ENCODE results near the gene TMIGD1.
A peak's percentile ranks its signal among the peaks of the same experiment; 100 is the strongest.

Gene TMIGD1, protein sequence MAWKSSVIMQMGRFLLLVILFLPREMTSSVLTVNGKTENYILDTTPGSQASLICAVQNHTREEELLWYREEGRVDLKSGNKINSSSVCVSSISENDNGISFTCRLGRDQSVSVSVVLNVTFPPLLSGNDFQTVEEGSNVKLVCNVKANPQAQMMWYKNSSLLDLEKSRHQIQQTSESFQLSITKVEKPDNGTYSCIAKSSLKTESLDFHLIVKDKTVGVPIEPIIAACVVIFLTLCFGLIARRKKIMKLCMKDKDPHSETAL

DNA sequence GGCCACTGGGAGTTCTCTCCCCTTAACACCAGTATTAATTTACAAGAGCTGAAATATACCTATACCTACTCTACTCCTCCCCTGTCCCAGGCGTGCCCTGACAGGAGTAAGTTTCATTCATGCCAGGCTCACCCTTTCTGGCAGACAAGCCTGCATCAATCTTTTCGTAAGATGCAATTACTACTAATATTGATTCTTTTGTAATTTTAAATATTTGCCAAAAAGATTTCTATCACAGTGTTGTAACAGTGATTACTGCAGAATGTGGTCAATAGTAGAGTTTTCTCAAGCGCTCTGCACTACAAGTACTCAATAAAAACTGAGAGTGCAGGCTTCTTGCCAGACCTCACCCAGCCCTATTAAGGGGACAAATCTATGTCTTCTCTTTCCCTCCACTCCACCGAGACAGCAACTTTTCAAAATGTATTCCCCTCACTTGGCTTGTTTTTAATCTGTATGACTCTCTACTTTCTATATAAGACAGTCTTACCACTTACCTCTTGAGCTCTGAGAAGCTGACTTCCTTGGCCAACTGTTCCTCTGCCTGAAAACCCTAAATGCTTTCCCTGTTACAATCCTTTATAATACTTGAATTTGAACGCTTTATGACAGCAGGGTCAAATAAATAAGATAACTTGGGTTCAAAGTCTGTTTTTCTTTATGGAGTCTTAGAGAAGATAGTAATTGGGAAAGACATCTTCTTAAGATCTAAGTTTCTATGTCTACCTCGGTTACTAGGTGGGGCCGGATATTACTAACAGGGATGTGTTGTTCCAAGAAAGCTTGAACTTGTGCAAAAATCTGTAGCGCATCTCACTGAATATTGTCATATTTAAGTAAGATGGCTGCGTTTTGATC, at the start of gene TMIGD1:
TSS of gene TMIGD1 (minus strand) at position 555 of the 858 bp plus-strand sequence. CDS start 1,924 bp downstream, outside the sequence.
- no peak for DNase-seq

DNA sequence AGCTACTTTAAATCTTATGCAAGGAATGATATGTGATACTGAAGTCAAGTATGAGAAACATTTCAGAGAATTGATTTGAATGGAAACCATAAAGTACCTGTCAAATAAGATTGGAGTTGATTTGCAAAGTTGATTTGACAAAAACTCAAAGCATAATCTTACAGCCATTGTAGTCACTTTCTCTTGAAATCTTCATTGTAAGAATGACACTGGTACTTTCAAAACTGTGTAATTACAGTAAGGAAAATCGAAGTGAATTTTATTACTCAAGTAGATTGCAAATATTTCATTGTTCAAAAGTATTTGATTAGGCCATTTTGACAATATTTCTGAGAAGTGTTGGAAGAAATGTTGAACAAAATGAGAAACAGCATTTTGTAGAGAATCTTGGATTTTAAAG, 48.5 kb upstream of the TMIGD1 start:
- no peak for DNase-seq

DNA sequence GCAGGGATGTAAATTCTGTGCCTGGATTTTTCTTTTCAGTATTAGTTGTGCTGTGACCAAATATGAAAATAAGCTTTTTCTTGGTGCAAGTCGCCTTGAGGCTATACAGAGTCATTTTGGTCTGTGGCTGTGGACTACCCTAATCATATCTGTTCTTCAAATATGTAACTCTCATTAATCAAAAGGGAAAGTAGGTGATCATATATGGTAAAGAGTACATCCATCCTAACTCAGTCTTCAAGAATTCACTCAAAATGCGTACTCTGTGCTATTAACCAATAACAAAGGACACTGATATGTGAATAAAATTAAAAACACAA, 47.4 kb upstream of the TMIGD1 start:
- DNase-seq = no peak

DNA sequence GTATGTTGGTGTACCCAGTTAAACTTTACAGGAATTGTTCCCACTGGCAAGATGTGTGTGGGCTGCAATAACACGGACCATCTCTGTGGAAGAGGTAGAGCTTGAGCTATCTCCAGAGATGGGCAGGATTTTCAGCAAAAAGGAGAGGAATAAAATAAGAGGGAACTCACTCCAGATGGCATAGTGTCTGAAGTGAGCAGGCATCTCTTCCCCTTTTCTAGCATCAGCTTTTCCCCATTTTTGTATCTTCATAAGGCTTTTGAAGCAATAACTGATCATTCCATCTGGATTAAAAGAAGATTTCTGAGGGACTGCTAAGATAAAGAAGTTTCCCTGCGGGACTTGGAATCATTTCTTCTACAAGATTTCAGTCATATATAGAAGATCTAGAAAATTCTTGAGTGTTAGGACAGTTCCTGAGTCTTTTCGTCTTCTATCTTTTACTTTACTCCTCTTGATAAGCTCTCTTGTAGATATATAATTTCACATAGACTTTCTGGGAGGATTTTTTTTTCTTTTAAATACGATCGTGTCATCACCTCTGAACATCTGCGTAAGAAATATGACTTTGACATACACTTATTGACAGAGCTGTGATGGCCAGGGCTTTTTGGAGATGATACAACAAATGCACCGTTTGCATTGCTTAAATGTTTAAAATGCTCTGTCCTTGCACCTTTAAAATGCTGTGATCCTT, 46.9 kb upstream of the TMIGD1 start:
- no peak for DNase-seq

DNA sequence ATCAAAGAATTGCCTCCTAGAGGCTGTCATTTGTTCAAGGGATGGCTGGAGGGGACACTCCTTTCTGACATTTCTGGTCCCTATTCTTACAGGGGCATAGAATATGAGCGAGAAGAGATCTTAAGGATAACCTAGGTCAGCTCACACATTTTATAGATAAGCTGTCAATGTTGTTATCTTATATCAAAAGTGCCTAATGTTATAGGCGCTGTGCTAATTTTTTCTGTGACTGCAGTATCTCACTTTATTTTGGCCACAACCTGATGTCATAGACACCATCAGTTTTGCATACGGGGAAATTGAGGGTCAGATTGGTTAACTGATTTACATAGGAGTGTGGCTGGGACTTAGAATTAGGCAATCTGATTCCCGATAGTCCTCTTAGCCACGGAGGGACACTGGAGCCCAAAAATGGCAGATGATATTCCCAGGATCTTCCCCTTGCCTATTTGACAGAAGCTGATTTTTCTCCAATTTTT, 46.1 kb upstream of the TMIGD1 start:
- DNase-seq = no peak

DNA sequence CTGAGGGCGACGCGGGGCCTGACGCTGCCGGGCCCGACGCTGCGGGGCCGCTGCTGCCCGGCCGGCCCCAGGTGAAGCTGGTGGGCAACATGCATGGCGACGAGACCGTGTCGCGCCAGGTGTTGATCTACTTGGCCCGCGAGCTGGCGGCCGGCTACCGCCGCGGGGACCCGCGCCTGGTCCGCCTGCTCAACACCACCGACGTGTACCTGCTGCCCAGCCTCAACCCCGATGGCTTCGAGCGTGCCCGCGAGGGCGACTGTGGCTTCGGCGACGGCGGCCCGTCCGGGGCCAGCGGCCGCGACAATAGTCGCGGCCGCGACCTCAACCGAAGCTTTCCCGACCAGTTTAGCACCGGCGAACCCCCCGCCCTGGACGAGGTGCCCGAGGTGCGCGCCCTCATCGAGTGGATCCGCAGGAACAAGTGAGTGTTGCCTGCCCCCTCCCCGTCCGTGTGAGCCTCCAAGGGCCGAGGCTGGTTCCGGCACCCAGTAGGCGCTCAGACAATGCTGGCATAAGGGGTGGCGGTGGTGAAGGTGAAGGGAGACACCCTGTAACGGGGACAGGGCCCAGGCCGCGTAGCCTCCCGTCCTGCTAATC, 45.5 kb upstream of the TMIGD1 start:
- no peak for DNase-seq

DNA sequence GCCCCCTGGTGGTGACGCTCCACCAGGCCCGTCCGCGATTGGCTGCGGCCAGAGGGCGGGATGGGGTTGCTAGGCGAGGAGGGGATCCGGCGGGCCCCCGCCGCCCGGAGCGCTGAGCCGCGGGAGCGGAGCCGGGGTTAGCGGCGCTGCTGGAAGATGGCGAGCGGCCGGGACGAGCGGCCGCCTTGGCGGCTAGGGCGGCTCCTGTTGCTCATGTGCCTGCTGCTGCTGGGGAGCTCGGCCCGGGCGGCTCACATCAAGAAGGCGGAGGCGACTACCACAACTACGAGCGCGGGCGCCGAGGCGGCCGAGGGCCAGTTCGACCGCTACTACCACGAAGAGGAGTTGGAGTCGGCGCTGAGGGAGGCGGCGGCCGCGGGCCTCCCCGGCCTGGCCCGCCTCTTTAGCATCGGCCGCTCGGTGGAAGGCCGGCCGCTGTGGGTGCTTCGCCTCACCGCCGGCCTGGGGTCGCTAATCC, 45.0 kb upstream of the TMIGD1 start, which contains the start of gene CPD:
TSS of gene CPD (plus strand) at position 103 of the 478 bp plus-strand sequence. CDS start at position 157, 54 bp downstream.
- DNase-seq = peak; percentile 94

DNA sequence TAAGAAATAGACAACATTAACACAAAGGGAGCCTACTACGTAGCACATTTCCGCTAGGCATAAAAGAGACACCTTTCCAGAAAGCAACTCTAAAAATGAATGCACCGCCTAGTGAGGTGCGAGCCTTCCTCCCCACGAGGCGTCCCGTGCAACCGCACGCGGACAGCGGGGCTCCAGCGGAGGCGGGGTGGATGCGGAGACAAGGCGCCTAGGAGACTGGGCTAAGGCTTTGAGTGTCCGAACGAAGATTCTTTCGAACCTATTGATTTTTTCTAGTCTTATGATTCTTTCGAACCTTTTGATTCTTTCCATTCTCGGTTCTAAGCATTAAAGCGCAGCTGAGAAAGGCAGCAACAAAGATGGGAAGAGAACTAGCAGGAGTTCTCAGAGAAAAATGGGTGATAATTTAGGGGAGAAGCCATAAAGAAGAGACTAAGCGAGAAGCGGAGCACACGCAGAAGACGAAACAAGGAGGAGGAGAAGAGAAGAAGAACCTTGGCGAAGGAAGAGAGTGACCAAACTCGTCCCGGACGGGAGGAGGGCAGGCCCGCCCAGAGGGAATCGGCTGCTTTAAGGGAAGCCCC, 44.5 kb upstream of the TMIGD1 start:
- no peak for DNase-seq

DNA sequence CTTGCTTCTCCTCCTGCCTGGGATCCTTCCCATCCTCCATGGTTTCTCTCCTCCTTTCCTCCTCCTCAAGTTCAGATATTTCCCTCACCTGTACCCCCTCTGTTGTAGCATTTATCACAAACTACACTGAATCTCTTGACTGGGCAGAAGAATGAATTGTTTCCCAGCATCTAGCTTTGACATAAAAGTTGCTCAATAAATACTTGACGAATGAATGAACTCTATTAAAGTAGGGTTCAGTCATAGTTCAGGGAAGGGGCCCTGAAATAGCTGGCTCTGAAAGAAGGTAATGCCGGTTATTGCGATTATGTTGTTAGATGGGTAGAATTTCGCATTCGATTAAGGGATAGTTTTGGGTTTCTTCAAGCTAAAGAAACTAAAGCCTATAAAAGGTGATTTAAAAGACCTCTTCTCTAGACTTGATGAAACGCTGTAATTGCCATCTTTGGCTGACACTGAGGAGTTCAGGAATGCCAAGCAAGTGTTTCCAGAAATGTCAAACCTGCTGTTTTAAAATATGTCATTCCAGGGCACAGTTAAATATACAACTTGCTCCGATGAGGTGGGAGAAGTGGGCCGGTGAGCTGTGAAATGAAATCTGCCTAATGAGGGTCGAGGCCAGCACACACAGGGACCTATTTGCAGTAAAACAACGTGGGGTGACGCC, 43.9 kb upstream of the TMIGD1 start:
- no peak for DNase-seq

DNA sequence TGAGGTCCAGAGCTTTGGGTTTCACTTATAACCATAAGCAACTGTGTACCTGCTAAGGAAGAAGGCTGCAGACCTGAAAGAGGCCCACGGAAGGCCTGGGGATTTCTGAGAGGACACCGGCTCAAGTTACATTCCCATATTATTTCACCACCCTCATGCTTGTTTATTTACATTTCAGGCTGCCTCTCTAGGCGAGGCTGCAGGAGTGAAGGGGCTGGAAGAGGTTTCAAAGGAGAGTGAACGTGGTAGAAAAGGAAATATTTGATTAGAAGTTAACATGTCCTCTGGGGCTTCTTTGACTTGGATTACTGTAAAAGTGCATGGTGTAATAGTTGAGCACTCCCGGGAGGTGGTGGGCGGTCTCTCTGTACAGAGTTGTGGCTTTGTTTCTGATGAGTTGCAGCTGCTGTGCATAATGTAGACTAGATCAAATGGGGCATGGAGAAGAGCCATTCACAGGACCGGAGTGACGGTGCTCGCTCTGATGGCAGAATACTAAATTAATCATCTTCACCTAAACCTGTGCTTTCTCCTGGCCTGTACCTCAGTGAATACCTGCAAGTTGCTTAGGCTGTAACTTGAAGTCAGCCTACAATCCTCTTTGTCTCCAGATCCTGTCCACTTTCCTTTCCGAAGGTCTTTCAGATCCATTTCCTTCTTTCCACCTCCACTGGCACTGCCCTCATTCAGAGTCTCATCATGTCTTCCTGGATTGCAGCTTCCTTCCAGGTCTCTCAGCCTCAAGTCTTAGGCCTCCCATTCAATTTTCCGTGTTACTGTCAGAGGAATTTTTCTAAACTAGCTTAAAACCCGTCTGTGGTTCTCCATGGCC, 43.0 kb upstream of the TMIGD1 start:
- no peak for DNase-seq

DNA sequence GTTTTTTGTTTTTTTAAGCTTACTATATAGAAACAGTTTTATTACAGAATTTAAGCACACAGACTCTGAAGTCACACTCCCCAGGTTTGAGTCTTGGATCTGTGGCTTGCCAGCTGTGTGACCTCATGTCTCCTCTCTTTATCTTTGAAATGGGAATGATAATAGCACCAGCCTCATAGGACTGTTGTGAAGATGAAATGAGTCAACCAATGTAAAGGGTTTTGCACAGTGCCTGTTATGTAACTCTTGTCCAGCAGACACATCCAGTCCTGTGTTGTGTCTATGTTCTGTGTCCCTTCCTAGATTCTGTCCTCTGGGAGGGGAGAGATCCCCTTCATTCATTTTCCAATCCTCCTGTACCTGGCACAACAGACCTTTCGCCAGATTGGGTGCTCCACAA, 41.8 kb upstream of the TMIGD1 start:
- DNase-seq = no peak

DNA sequence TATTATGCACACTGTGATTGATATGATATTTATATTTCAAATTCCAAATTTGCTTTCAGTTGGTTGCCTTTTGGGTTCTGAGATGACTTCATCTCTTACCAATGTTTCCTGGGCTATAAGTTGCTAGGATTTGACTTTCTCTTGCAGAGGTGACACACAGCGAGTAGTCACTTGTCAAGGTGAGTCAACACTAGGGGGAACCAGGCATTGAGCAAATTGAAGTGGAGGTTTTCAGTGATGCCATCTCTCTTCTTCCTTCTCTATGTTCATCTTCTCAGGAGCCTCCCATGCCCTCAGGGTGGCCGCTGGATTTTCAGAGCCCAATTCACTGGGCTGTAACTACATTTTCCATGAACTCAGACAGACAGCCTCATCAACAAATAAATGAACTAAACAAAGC, 38.9 kb upstream of the TMIGD1 start:
- no peak for DNase-seq

DNA sequence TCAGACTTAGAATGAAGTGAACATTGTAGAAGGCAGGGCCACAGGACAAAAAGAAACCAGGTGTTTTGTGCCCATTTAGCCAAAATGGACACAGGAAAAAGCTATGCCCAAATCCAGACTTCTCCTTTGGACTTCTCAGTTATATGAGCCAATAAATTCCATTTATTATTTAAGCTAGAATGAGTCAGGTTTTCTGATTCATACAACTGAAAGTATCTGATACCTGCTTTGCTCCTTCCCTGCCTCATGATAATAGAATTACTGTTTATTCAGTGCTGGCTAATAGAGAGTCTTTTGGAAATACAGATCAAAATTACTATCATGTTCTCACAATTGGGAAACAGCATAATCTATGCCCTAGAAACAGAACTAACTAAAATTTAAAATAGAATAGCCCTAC, 36.1 kb upstream of the TMIGD1 start:
- no peak for DNase-seq

DNA sequence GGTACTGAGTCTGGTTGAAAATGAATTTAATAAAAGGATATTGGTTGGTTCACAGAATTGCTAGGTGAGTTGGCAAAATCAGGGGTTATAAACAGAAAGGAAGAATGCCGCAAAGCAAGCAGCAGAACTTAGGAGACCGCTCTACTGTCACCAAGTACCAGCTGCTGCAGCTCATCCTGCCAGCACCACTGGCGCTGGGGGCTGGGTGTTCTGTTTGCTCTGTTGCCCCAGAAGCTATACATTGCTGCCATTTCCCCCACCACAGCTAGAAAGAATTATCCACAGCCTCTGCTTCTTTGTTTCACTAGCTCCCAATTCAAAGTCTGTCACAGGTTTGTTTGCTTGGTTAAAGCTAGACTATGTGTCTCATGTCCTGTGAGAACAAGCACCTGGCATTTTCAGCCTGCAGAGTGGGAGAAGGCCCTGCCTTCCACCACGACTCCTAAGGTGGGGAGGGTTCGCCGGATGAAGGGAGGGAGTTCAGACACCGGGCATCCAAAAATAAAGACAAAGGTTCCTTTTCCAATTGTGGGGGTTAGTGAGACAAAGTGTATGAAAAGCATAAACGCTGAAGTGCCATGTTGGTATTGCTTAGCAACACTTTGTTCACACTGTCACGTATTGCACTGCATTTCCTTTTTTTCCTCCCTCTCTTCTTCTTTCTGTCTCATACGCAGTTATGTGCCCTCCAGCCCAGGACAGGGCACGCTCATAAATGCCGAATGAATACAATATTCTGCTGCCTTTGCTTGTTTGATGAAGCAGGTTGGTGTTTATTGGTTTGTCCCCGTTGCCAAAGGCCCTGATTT, 35.3 kb upstream of the TMIGD1 start:
- no peak for DNase-seq

DNA sequence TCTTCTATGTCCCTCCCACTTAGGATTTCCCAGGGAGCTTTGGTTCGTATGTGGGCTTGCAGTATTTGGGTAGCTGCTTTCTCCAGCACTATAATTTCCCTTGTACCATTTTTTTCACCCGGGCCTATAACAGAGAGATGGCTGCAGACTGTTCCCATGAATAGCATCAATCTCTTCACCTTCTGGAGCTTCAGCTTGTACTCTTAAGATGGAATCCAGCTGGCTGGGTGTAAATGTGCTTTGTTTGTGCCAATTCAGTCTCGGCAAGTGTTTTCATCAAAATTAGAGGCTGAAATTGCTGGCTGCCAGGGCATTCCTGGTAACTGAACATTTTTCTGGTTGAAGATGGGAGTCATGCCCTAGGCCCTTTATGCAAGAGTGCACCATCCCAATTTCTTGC, 32.7 kb upstream of the TMIGD1 start:
- no peak for DNase-seq

DNA sequence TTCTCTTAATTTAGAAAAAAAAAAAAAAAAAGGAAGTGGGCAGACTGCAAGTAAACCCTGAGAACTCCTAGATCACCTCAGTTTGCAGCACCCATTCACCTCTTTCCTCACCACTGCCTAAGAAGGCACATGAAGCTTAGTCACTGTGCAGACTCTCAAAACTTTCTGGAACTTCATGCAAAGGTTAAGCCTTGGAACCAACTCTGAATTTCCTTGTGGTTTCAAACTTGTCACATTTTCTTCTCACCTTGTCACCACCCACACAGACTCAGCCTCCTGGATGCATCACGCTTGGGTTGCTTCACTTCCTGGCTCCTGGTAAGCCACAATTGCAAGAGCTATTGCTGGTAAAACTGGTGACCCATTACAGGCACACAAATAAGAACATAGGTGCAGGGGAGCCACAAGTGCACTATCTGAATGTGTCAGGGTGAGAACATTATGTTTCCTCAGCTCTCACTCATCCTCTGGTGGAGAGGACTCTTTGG, 29.9 kb upstream of the TMIGD1 start:
- DNase-seq = no peak

DNA sequence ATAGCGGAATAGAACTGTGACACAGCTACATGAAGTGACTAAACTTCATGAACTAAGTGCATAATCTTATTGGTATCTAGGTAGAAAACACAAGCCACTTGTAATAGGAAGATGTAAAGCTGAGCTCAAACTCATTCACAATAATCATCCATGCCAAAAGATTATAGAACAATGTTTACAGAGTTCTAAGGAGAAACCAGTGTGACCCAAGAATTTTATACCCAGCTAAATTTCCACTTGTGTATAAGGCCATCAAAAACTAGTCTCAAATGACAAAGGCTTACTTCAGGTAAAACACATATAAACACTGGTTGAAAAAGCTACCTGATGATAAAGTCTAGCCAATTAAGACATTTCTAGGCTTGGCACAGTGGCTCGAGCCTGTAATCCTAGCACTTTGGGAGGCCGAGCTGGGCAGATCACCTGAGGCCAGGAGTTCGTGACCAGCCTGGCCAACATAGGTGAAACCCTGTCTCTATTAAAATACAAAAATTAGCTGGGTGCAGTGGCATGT, 28.0 kb upstream of the TMIGD1 start:
- no peak for DNase-seq

DNA sequence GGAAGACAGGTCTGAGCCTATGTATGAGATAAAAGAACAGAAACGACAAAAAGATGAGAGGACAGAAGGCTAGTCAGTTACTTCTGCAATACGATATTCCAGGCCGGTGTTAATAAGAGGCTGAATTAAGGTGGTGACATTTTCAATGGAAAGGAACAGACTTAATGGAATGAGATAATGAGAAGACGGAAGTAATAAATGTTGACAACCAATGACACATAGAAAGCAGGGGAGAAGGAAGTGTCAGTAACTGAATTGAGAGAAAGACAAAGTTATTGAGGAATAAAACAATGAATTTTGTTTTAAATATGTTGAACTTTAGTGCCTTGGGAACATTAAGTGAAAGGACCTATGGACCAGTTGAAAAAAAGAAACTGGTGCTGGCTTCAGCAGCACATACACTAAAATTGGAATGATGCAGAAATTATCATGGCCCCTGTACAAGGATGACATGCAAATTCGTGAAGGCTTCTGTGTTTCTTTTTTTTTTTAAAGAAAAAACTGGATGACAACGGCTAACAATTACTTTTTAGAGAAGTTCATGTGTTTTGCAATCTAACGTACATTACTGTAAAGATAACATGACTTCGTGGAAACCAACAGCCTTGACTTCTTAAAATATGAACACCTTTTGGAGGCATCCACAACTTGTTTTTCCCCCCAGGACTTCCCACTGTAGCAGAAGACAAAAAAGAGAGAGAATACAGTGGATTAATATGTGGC, 26.4 kb upstream of the TMIGD1 start:
- DNase-seq = no peak
